Osteocyte (in vitro differentiated cells): ENCODE results near the gene DDX55. TPM values are rescaled to one million over a fixed set of nuclear protein-coding genes. Genes with fewer than 3 reads are reported as not detected.

Experiments
- DNase-seq: peaks from one replicate; pipeline ENCODE4 v3.0.0; 2021; ENCODE audit warnings: mixed read lengths; ENCODE audit not compliant: unreplicated experiment; ENCODE audit errors: extremely low spot score
- H3K27ac Mint-ChIP-seq: one replicate; pipeline ENCODE4 v1.8.0; 2021; ENCODE audit warnings: mild to moderate bottlenecking, mixed read lengths; ENCODE audit not compliant: unreplicated experiment
- H3K27me3 Mint-ChIP-seq: one replicate; pipeline ENCODE4 v1.8.0; 2021; ENCODE audit warnings: mixed read lengths; ENCODE audit not compliant: unreplicated experiment
- H3K36me3 Mint-ChIP-seq: one replicate; pipeline ENCODE4 v1.8.0; 2021; ENCODE audit warnings: mixed read lengths; ENCODE audit not compliant: unreplicated experiment
- H3K4me1 Mint-ChIP-seq: one replicate; pipeline ENCODE4 v1.8.0; 2021; ENCODE audit warnings: mixed read lengths; ENCODE audit not compliant: unreplicated experiment
- H3K4me3 Mint-ChIP-seq: one replicate; pipeline ENCODE4 v1.8.0; 2021; ENCODE audit warnings: mild to moderate bottlenecking, moderate library complexity, mixed read lengths; ENCODE audit not compliant: unreplicated experiment
- H3K9me3 Mint-ChIP-seq: one replicate; pipeline ENCODE4 v1.8.0; 2021; ENCODE audit warnings: mixed read lengths; ENCODE audit not compliant: unreplicated experiment
- CTCF ChIP-seq: fragments of 200-600 bp; sonication (generic); IDR thresholded peaks from 2 replicates; pipeline ENCODE4 v1.5.0; 2021; ENCODE audit warnings: antibody characterized with exemption, mild to moderate bottlenecking, moderate library complexity
- total RNA-seq: library from RNA; stranded (reverse); gene quantifications from 2 replicates; pipeline ENCODE4 v1.2.1, GENCODE V29; 2021

The DDX55 gene
- total RNA-seq, 1 donor from 2014 or later = 21.6 TPM

GRCh38 chr12:123633379-123634141 is 31.7 kb downstream of the DDX55 start, which contains the start of the genes EIF2B1 and GTF2H3:
TSS of gene EIF2B1 (minus strand) at chr12:123633686. CDS start at chr12:123633557, 129 bp downstream.
TSS of gene GTF2H3 (plus strand) at chr12:123633829. CDS start at chr12:123633860, 31 bp downstream.
- Mint-ChIP-seq H3K4me3 (peak within 1 kb of the TSS; percentile 92), H3K36me3 (peaks cover 17% of the 10 kb centered on the region), H3K4me1 (peaks cover 24% of the 10 kb centered on the region), H3K9me3 (no peaks in the 10 kb centered on the region), H3K27ac (peak within 1 kb of the TSS; percentile 95), H3K27me3 (no peaks in the 10 kb centered on the region)
- TF ChIP-seq CTCF = no peak
- DNase-seq = peak; percentile 97

DNA sequence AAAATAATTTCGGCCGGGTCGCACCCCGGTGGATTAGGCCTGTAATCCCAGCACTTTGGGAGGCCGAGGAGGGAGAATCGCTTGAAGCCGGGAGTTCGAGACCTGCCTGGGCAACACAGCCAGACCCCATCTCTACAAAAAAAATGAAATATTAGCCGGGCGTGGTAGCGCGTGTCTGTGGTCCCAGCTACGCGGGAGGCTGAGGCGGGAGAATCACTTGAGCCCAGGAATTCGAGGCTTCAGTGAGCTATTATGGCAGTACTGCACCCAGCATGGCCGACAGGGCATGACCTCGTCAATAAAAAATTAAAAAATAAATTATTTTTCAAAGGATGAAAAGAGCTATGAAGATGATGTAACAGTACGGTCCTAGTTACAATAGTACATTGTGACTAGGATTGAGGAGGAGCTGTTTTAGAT is 32.3 kb downstream of the DDX55 start:
- Mint-ChIP-seq H3K36me3 (peaks cover 15% of the 10 kb centered on the region), H3K9me3 (no peaks in the 10 kb centered on the region), H3K4me3 (peak overlapping the region; percentile 92), H3K27me3 (no peaks in the 10 kb centered on the region), H3K27ac (peak overlapping the region; percentile 95), H3K4me1 (peaks cover 24% of the 10 kb centered on the region)
- TF ChIP-seq CTCF = no peak
- DNase-seq = no peak

GRCh38 chr12:123643911-123644310 is 42.0 kb downstream of the DDX55 start:
- DNase-seq = no peak
- H3K36me3 Mint-ChIP-seq = peaks cover 16% of the 10 kb centered on the region
- H3K9me3 Mint-ChIP-seq = no peaks in the 10 kb centered on the region
- H3K27ac Mint-ChIP-seq = no peak overlapping the region
- no peaks in the 10 kb centered on the region for H3K4me1 Mint-ChIP-seq
- H3K27me3 Mint-ChIP-seq = no peaks in the 10 kb centered on the region
- TF ChIP-seq CTCF = no peak
- no peak overlapping the region for H3K4me3 Mint-ChIP-seq

DNA sequence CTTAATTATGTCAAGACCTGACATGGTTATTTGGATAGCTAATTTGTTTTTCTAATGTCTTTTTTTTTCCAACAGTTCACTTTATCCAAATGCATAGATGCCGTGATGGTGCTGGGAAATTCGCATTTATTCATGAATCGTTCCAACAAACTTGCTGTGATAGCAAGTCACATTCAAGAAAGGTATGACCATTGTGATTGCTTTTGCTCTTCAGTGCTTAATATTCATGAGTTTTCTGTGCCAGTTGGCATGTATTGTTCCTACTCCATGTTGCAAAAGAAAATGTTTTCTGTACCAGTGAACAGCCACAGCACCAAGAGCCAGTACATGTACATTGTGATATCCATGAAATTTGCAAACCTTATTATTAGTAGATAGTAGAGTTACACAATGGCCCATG is 43.5 kb downstream of the DDX55 start:
- DNase-seq = no peak
- H3K4me1 Mint-ChIP-seq = no peaks in the 10 kb centered on the region
- no peak overlapping the region for H3K4me3 Mint-ChIP-seq
- TF ChIP-seq CTCF = no peak
- H3K27me3 Mint-ChIP-seq = no peaks in the 10 kb centered on the region
- no peaks in the 10 kb centered on the region for H3K9me3 Mint-ChIP-seq
- peaks cover 17% of the 10 kb centered on the region for H3K36me3 Mint-ChIP-seq
- no peak overlapping the region for H3K27ac Mint-ChIP-seq

DNA sequence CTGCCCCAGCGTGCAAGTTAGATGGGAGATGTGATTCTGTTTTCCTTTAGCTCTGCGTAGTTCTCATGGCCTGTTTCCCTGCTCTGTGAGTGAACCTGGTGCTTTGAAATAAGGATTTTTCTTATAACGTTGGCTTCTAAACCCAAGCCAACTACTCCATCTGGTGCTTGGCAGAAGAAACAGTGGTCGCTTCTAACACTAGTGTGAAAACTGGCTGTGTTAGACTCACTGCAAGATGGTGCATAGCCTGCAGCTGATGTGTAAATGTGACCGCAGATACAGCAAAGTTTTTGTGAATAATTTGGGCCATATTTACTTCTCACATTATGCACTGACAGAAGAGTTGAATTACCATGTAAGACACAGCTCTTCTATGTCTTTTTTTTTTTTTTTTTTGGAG is 44.0 kb downstream of the DDX55 start:
- no peak for TF ChIP-seq CTCF
- DNase-seq = no peak
- H3K9me3 Mint-ChIP-seq = no peaks in the 10 kb centered on the region
- H3K27me3 Mint-ChIP-seq = no peaks in the 10 kb centered on the region
- no peak overlapping the region for H3K27ac Mint-ChIP-seq
- H3K4me3 Mint-ChIP-seq = no peak overlapping the region
- no peaks in the 10 kb centered on the region for H3K4me1 Mint-ChIP-seq
- peaks cover 20% of the 10 kb centered on the region for H3K36me3 Mint-ChIP-seq
